Mesothelial cell of epicardium (in vitro differentiated cells): Measurements from ENCODE around the gene NRF1. TPM values are rescaled to one million over a fixed set of nuclear protein-coding genes. Genes with fewer than 3 reads are reported as not detected.
"Not testable (repeated sequence)": the region's sequence is repeated elsewhere in the genome, so short reads cannot be mapped to it uniquely, and the experiment has no call there.

Experiments
- DNase-seq, 2 experiments: peaks; one replicate each; pipeline ENCODE4 v3.0.0; 2021; ENCODE audit warnings: low spot score in 2 of 2; ENCODE audit not compliant: unreplicated experiment in 2 of 2
- H3K27ac Mint-ChIP-seq: 2 replicates; pipeline ENCODE4 v1.8.0; 2021; ENCODE audit warnings: mixed read lengths
- H3K27me3 Mint-ChIP-seq: 2 replicates; pipeline ENCODE4 v1.8.0; 2021; ENCODE audit warnings: low read depth, mixed read lengths
- H3K36me3 Mint-ChIP-seq: 2 replicates; pipeline ENCODE4 v1.8.0; 2021; ENCODE audit warnings: mixed read lengths
- H3K4me1 Mint-ChIP-seq: 2 replicates; pipeline ENCODE4 v1.8.0; 2021; ENCODE audit warnings: mixed read lengths
- H3K4me3 Mint-ChIP-seq: 2 replicates; pipeline ENCODE4 v1.8.0; 2021; ENCODE audit warnings: mild to moderate bottlenecking, moderate library complexity, mixed read lengths
- H3K9me3 Mint-ChIP-seq: 2 replicates; pipeline ENCODE4 v1.8.0; 2021; ENCODE audit warnings: mixed read lengths
- total RNA-seq: library from RNA; stranded (reverse); gene quantifications from 3 replicates; pipeline ENCODE4 v1.2.1, GENCODE V29; 2021
- TF ChIP-seq, protein P1 (sequence below): fragments of 200-600 bp; sonication (generic); IDR thresholded peaks from one replicate; pipeline ENCODE4 v1.5.0; 2021; ENCODE audit warnings: antibody characterized with exemption; ENCODE audit not compliant: unreplicated experiment

NRF1 gene
- 26.2 to 26.6 TPM (median 26.3 TPM) in 3 replicates for total RNA-seq

GRCh38 chr7:129611246-129612111, at the start of gene NRF1:
Gene NRF1 (plus strand): TSS chr7:129611720. CDS start chr7:129657352, 45,632 bp downstream.
- DNase-seq, result peak; percentile 88 to 95
- Mint-ChIP-seq H3K36me3 (peaks cover 22% of the 10 kb centered on the region), H3K4me1 (peaks cover 21% of the 10 kb centered on the region), H3K4me3 (peak within 1 kb of the TSS; percentile 93), H3K27me3 (no peaks in the 10 kb centered on the region), H3K27ac (peak within 1 kb of the TSS; percentile 97), H3K9me3 (no peaks in the 10 kb centered on the region)
- TF ChIP-seq, protein P1, sequence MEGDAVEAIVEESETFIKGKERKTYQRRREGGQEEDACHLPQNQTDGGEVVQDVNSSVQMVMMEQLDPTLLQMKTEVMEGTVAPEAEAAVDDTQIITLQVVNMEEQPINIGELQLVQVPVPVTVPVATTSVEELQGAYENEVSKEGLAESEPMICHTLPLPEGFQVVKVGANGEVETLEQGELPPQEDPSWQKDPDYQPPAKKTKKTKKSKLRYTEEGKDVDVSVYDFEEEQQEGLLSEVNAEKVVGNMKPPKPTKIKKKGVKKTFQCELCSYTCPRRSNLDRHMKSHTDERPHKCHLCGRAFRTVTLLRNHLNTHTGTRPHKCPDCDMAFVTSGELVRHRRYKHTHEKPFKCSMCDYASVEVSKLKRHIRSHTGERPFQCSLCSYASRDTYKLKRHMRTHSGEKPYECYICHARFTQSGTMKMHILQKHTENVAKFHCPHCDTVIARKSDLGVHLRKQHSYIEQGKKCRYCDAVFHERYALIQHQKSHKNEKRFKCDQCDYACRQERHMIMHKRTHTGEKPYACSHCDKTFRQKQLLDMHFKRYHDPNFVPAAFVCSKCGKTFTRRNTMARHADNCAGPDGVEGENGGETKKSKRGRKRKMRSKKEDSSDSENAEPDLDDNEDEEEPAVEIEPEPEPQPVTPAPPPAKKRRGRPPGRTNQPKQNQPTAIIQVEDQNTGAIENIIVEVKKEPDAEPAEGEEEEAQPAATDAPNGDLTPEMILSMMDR, result no peak

- Mint-ChIP-seq H3K9me3 (peaks cover 15% of the 10 kb centered on the region), H3K27me3 (peaks cover 31% of the 10 kb centered on the region)
- not testable (repeated sequence) for DNase-seq, H3K4me1 Mint-ChIP-seq, H3K27ac Mint-ChIP-seq, H3K36me3 Mint-ChIP-seq, H3K4me3 Mint-ChIP-seq
Measured at GRCh38 chr7:129566323-129566722, 45.2 kb upstream of the NRF1 start.

- Mint-ChIP-seq H3K27ac (no peak overlapping the region), H3K9me3 (peaks cover 15% of the 10 kb centered on the region), H3K4me3 (no peak overlapping the region), H3K27me3 (peaks cover 29% of the 10 kb centered on the region), H3K36me3 (no peaks in the 10 kb centered on the region), H3K4me1 (no peaks in the 10 kb centered on the region)
- TF ChIP-seq, protein P1, result no peak
- no peak for DNase-seq
Measured at GRCh38 chr7:129567377-129567776, 44.1 kb upstream of the NRF1 start.

- Mint-ChIP-seq H3K36me3 (no peaks in the 10 kb centered on the region), H3K9me3 (peaks cover 15% of the 10 kb centered on the region), H3K4me3 (no peak overlapping the region), H3K27me3 (peaks cover 26% of the 10 kb centered on the region), H3K4me1 (no peaks in the 10 kb centered on the region), H3K27ac (no peak overlapping the region)
- TF ChIP-seq, protein P1, result no peak
- no peak for DNase-seq
Measured at GRCh38 chr7:129568240-129568639, 43.3 kb upstream of the NRF1 start.

DNA sequence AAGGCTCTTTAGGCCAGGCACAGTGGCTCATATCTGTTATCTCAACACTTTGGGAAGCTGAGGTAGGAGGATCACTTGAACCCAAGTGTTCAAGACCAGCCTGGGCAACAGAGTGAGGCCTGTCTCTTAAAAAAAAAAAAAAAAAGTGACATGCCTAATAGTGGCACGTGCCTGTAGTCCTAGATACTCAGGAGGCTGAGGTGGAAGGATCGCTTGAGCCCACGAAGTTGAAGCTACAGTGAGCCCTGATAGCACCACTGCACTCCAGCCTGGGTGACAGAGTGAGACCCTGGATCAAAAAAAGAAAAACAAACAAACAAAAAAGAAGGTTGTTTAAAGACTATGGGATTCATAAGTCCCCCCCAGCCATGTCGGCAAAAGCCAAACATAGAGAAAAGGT, 42.2 kb upstream of the NRF1 start:
- Mint-ChIP-seq H3K27me3 (peaks cover 20% of the 10 kb centered on the region), H3K4me1 (no peaks in the 10 kb centered on the region), H3K4me3 (no peak overlapping the region), H3K36me3 (no peaks in the 10 kb centered on the region), H3K9me3 (peaks cover 15% of the 10 kb centered on the region), H3K27ac (no peak overlapping the region)
- DNase-seq, result no peak
- TF ChIP-seq, protein P1, result no peak

DNA sequence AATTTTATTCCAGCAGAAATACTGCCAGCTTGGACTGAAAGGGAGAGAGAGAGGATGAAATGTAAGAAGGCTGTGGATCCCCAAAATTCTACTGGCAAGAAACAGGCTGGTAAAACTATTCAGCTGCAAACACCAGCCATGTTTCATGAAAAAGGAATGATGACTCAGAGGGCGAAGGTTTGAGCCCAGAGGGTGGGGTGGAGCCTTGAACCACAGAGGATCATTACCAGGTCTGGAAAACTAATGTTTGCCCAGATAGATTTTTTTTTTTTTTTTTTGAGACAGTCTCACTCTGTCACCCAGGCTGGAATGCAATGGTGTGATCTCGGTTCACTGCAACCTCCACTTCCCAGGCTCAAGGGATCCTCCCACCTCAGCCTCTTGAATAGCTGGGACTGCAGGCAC, 41.7 kb upstream of the NRF1 start:
- no peak overlapping the region for H3K27ac Mint-ChIP-seq
- no peaks in the 10 kb centered on the region for H3K36me3 Mint-ChIP-seq
- no peaks in the 10 kb centered on the region for H3K4me1 Mint-ChIP-seq
- TF ChIP-seq, protein P1, result no peak
- peaks cover 15% of the 10 kb centered on the region for H3K9me3 Mint-ChIP-seq
- H3K4me3 Mint-ChIP-seq, result no peak overlapping the region
- no peak for DNase-seq
- H3K27me3 Mint-ChIP-seq, result peaks cover 17% of the 10 kb centered on the region
